GM10266 (cell line): ENCODE results near the gene C5orf34.
"Not testable (repeated sequence)": the region's sequence is repeated elsewhere in the genome, so short reads cannot be mapped to it uniquely, and the experiment has no call there.

Experiments used
- DNase-seq: peaks from one replicate; pipeline ENCODE4 v3.0.0; 2012; ENCODE audit errors: extremely low spot score
- CTCF ChIP-seq: IDR thresholded peaks from 2 replicates; pipeline ENCODE4 v1.5.1; 2012; ENCODE audit warnings: mild to moderate bottlenecking, low read depth; ENCODE audit not compliant: control insufficient read depth, insufficient read depth; ENCODE audit errors: missing control alignments

The C5orf34 gene

GRCh38 chr5:43484106-43484849 lies 30.7 kb downstream of the C5orf34 start:
- peak; percentile 64 for TF ChIP-seq CTCF
- peak; percentile 80 for DNase-seq

GRCh38 chr5:43483298-43484105 lies 31.4 kb downstream of the C5orf34 start, which contains the start of gene TMEM267:
Gene TMEM267 (minus strand): TSS chr5:43483865. CDS start chr5:43453969, 29,896 bp downstream.
- peak; percentile 87 for DNase-seq
- no peak for TF ChIP-seq CTCF

GRCh38 chr5:43482490-43483297 lies 32.3 kb downstream of the C5orf34 start:
- DNase-seq: no peak
- TF ChIP-seq CTCF: no peak

GRCh38 chr5:43469671-43470391 lies 45.1 kb downstream of the C5orf34 start:
- DNase-seq: no peak

GRCh38 chr5:43467100-43467499 lies 47.8 kb downstream of the C5orf34 start:
- no peak for DNase-seq
- TF ChIP-seq CTCF: no peak

More at GRCh38 chr5:43469671-43470391, 45.1 kb downstream of the C5orf34 start:
- no peak for TF ChIP-seq CTCF

- not testable (repeated sequence) for DNase-seq
These were observed 49.5 kb downstream of the C5orf34 start for GRCh38 chr5:43465455-43465854.

GRCh38 chr5:43461066-43461465 lies 53.9 kb downstream of the C5orf34 start:
- no peak for TF ChIP-seq CTCF
- DNase-seq: no peak
